SU-DHL-6 (cell line): ENCODE results near the gene KLHL42.

Experiments
- CTCF ChIP-seq: fragments of 200-600 bp; sonication (generic); IDR thresholded peaks from one replicate; pipeline ENCODE4 v1.5.1; 2017; ENCODE audit warnings: antibody characterized with exemption, mild to moderate bottlenecking, low read length, moderate library complexity; ENCODE audit not compliant: insufficient read depth, poor library complexity, severe bottlenecking
- EZH2phosphoT487 ChIP-seq: fragments of 200-600 bp; sonication (generic), shearing (Covaris generic); conservative IDR thresholded peaks from 2 replicates; pipeline ENCODE4 v1.6.1; 2018; ENCODE audit warnings: mild to moderate bottlenecking, antibody characterized with exemption, low read length, moderate library complexity, mixed read lengths

- TF ChIP-seq CTCF (no peak), EZH2phosphoT487 (no peak)
These were observed 17.4 kb downstream of the KLHL42 start for GRCh38 chr12:27797301-27798025.
